ENCODE measurements around the gene UVRAG.

DNA sequence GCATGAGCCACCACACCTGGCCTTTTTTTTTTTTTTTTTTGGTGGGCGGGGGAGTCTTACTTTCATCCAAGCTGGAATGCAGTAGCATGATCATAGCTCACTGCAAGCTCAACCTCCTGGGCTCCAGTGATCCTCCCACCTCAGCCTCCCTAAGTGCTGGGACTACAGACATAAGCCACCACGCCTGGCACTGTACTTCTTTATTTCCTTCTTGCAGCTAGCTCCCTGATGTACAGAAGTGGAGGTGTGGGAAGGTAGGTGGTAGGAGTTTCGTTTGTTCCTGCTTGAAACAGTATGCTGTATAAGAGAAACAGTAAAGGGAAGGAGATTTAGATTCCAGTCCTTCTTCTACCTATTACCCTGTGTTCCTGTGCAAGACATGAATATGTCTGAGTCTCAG, 319.2 kb downstream of the UVRAG start:
- TF ChIP-seq CTCF (optimal IDR thresholded peaks at IDR 0.05 in 1 of 3, IDR thresholded peaks at IDR 0.05 in 1 of 3, conservative IDR thresholded peaks at IDR 0.05 in 1 of 3; ENCODE audit: extremely low read depth in 1 of 3, insufficient read depth in 2 of 3, low read length in 3 of 3) = no peak
- no peak for TF ChIP-seq EZH2 (IDR thresholded peaks at IDR 0.05; ENCODE audit: low read length)
